Fibroblast of lung (primary cell): ENCODE results near the gene CMIP. TPM values are rescaled to one million over a fixed set of nuclear protein-coding genes. Genes with fewer than 3 reads are reported as not detected.

Experiments used
- DNase-seq, 2 donors: peaks; one replicate each; pipeline versions ENCODE4 v3.0.0 to v3.0.0-alpha.2; 2010; ENCODE audit warnings: low read depth in 2 of 2
- H2AFZ ChIP-seq: 2 replicates; pipeline ENCODE4 v1.5.1; 2012; ENCODE audit warnings: low read length, control low read depth, inconsistent platforms
- H3K27ac ChIP-seq: 2 replicates; pipeline ENCODE4 v1.5.1; 2011; ENCODE audit warnings: low read length, control low read depth; ENCODE audit not compliant: insufficient read depth
- H3K27me3 ChIP-seq: 2 replicates; pipeline ENCODE4 v1.5.1; 2011; ENCODE audit warnings: mild to moderate bottlenecking, low read length; ENCODE audit not compliant: control insufficient read depth, insufficient read depth
- H3K36me3 ChIP-seq: 2 replicates; pipeline ENCODE4 v1.5.1; 2011; ENCODE audit warnings: low read length; ENCODE audit not compliant: control insufficient read depth, insufficient read depth
- H3K4me1 ChIP-seq: 2 replicates; pipeline ENCODE4 v1.5.1; 2011; ENCODE audit warnings: low read length; ENCODE audit not compliant: control insufficient read depth, insufficient read depth; ENCODE audit errors: extremely low read depth
- H3K4me2 ChIP-seq: 2 replicates; pipeline ENCODE4 v1.5.1; 2011; ENCODE audit warnings: low read length, control low read depth; ENCODE audit not compliant: insufficient read depth; ENCODE audit errors: extremely low read depth
- H3K4me3 ChIP-seq, 4 experiments: fragments of 200-600 bp in 1 of 4; sonication (generic) in 1 of 4; replicated peaks in 1 of 4; 2 replicates each; pipeline ENCODE4 v1.5.1; 2011 to 2016; ENCODE audit warnings: low read length in 4 of 4, low read depth in 3 of 4, mild to moderate bottlenecking in 3 of 4, control low read depth in 2 of 4, inconsistent platforms in 1 of 4, mixed read lengths in 1 of 4; ENCODE audit not compliant: insufficient read depth in 1 of 4; ENCODE audit errors: control extremely low read depth in 1 of 4
- H3K79me2 ChIP-seq: 2 replicates; pipeline ENCODE4 v1.5.1; 2012; ENCODE audit warnings: mild to moderate bottlenecking, low read length, inconsistent platforms; ENCODE audit not compliant: control insufficient read depth, insufficient read depth
- H3K9ac ChIP-seq: 2 replicates; pipeline ENCODE4 v1.5.1; 2011; ENCODE audit warnings: mild to moderate bottlenecking, low read length, control low read depth; ENCODE audit not compliant: insufficient read depth
- H3K9me3 ChIP-seq: 2 replicates; pipeline ENCODE4 v1.5.1; 2012; ENCODE audit warnings: low read depth, low read length; ENCODE audit not compliant: control insufficient read depth, insufficient read depth
- H4K20me1 ChIP-seq: 2 replicates; pipeline ENCODE4 v1.5.1; 2011; ENCODE audit warnings: low read length; ENCODE audit not compliant: control insufficient read depth, insufficient read depth; ENCODE audit errors: extremely low read depth
- EZH2 ChIP-seq: IDR thresholded peaks from 2 replicates; pipeline ENCODE4 v1.5.1; 2012; ENCODE audit warnings: low read length, control low read depth, mild to moderate bottlenecking; ENCODE audit errors: missing control alignments
- polyA plus RNA-seq, 2 donors: library from polyadenylated mRNA; depleted of rRNA in 1 of 2; stranded (reverse) in 1 of 2; unstranded in 1 of 2; fragments of >200 nt; gene quantifications; 2 replicates each; pipeline ENCODE4 v1.2.1, GENCODE V29; 2011 to 2012; ENCODE audit warnings: missing spikeins in 1 of 2
- total RNA-seq: library from RNA; depleted of rRNA; stranded (reverse); fragments of >200 nt; gene quantifications from 2 replicates; pipeline ENCODE4 v1.2.1, GENCODE V29; 2014
- TF ChIP-seq, protein P1 (sequence below), 2 donors: IDR thresholded peaks in 1 of 2; conservative IDR thresholded peaks in 1 of 2; 1 replicate in 1 of 2; 2 replicates in 1 of 2; pipeline ENCODE4 v1.5.1; 2011 to 2012; ENCODE audit warnings: low read length in 2 of 2, control low read depth in 1 of 2, inconsistent platforms in 1 of 2, low read depth in 1 of 2, mild to moderate bottlenecking in 1 of 2

Gene CMIP
- total and polyA plus RNA-seq, 2 donors (not counting 1 experiment from before 2014, with no cell fraction given) = 1.9 to 5.1 TPM

- Histone ChIP-seq H3K27me3 (no peaks in the 10 kb centered on the region), H3K4me1 (peaks cover 3% of the 10 kb centered on the region), H3K36me3 (no peaks in the 10 kb centered on the region), H4K20me1 (no peaks in the 10 kb centered on the region), H3K4me2 (no peak overlapping the region), H3K79me2 (peaks cover 2% of the 10 kb centered on the region), H3K27ac (no peak overlapping the region), H3K9me3 (no peaks in the 10 kb centered on the region), H3K4me3 (no peak overlapping the region), H2AFZ (no peak overlapping the region), H3K9ac (no peak overlapping the region)
- DNase-seq = no peak
- no peak for TF ChIP-seq EZH2
- TF ChIP-seq, protein P1, sequence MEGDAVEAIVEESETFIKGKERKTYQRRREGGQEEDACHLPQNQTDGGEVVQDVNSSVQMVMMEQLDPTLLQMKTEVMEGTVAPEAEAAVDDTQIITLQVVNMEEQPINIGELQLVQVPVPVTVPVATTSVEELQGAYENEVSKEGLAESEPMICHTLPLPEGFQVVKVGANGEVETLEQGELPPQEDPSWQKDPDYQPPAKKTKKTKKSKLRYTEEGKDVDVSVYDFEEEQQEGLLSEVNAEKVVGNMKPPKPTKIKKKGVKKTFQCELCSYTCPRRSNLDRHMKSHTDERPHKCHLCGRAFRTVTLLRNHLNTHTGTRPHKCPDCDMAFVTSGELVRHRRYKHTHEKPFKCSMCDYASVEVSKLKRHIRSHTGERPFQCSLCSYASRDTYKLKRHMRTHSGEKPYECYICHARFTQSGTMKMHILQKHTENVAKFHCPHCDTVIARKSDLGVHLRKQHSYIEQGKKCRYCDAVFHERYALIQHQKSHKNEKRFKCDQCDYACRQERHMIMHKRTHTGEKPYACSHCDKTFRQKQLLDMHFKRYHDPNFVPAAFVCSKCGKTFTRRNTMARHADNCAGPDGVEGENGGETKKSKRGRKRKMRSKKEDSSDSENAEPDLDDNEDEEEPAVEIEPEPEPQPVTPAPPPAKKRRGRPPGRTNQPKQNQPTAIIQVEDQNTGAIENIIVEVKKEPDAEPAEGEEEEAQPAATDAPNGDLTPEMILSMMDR (conservative IDR thresholded peaks at IDR 0.05 in 1 of 2, IDR thresholded peaks at IDR 0.05 in 1 of 2; ENCODE audit: low read depth in 1 of 2, low read length in 2 of 2) = no peak
These were observed 83.6 kb downstream of the CMIP start for GRCh38 chr16:81528256-81528655.

GRCh38 chr16:81530296-81530721 lies 85.7 kb downstream of the CMIP start:
- no peak overlapping the region for H3K4me2 ChIP-seq
- H2AFZ ChIP-seq = no peak overlapping the region
- H4K20me1 ChIP-seq = no peaks in the 10 kb centered on the region
- no peaks in the 10 kb centered on the region for H3K27me3 ChIP-seq
- peak in 1 of 2 donors; percentile 48 for DNase-seq
- TF ChIP-seq, protein P1 (conservative IDR thresholded peaks at IDR 0.05 in 1 of 2, IDR thresholded peaks at IDR 0.05 in 1 of 2; ENCODE audit: low read depth in 1 of 2, low read length in 2 of 2) = no peak
- TF ChIP-seq EZH2 = no peak
- H3K79me2 ChIP-seq = peaks cover 2% of the 10 kb centered on the region
- H3K9ac ChIP-seq = no peak overlapping the region
- H3K4me1 ChIP-seq = peaks cover 3% of the 10 kb centered on the region
- H3K4me3 ChIP-seq = no peak overlapping the region
- no peak overlapping the region for H3K27ac ChIP-seq
- no peaks in the 10 kb centered on the region for H3K9me3 ChIP-seq
- no peaks in the 10 kb centered on the region for H3K36me3 ChIP-seq

DNA sequence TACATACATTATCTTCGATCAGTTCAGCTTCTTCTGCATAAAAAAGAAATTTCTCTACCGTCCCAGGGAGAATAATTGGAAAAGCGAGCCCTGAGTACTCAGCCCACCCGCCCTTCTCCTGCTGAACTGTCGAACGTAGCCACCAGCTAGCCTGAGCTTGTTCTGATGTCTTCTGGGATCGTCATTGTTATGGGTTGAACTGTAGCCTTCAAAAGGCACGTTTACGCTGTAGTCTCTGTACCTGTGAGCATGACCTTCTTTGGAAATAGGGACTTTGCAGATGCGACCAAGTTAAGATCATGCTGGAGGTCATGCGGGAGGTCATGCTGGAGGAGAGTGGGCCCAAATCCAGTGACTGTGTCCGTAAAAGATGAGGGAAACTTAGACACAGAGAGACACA lies 86.2 kb downstream of the CMIP start:
- H3K4me2 ChIP-seq = no peak overlapping the region
- peaks cover 2% of the 10 kb centered on the region for H3K79me2 ChIP-seq
- no peak overlapping the region for H2AFZ ChIP-seq
- H3K27ac ChIP-seq = no peak overlapping the region
- no peak overlapping the region for H3K4me3 ChIP-seq
- H3K4me1 ChIP-seq = peaks cover 3% of the 10 kb centered on the region
- no peak overlapping the region for H3K9ac ChIP-seq
- no peaks in the 10 kb centered on the region for H3K9me3 ChIP-seq
- H3K27me3 ChIP-seq = no peaks in the 10 kb centered on the region
- H4K20me1 ChIP-seq = no peaks in the 10 kb centered on the region
- H3K36me3 ChIP-seq = no peaks in the 10 kb centered on the region
- DNase-seq = no peak
- TF ChIP-seq, protein P1 (conservative IDR thresholded peaks at IDR 0.05 in 1 of 2, IDR thresholded peaks at IDR 0.05 in 1 of 2; ENCODE audit: low read depth in 1 of 2, low read length in 2 of 2) = no peak
- TF ChIP-seq EZH2 = no peak
